GM19099 (cell line): ENCODE measurements around the gene IQGAP2.

Experiments
- POLR2A ChIP-seq: IDR thresholded peaks from 3 replicates; pipeline ENCODE4 v1.6.1; 2011; ENCODE audit warnings: low read depth; ENCODE audit not compliant: insufficient read length; ENCODE audit errors: extremely low read depth

The IQGAP2 gene

GRCh38 chr5:76720988-76721569 lies 318.0 kb downstream of the IQGAP2 start:
- no peak for TF ChIP-seq POLR2A

- no peak for TF ChIP-seq POLR2A
These were observed 320.2 kb downstream of the IQGAP2 start for GRCh38 chr5:76723266-76723665.

- no peak for TF ChIP-seq POLR2A
These were observed 320.8 kb downstream of the IQGAP2 start for GRCh38 chr5:76723906-76724305.

GRCh38 chr5:76724871-76725270 lies 321.8 kb downstream of the IQGAP2 start:
- TF ChIP-seq POLR2A: no peak

- TF ChIP-seq POLR2A: no peak
These were observed 325.9 kb downstream of the IQGAP2 start for GRCh38 chr5:76728965-76729364.

GRCh38 chr5:76729373-76730290 lies 326.5 kb downstream of the IQGAP2 start:
- TF ChIP-seq POLR2A: no peak

GRCh38 chr5:76732405-76733048 lies 329.4 kb downstream of the IQGAP2 start:
- no peak for TF ChIP-seq POLR2A

- no peak for TF ChIP-seq POLR2A
These were observed 329.9 kb downstream of the IQGAP2 start for GRCh38 chr5:76733049-76733417.

- TF ChIP-seq POLR2A: no peak
These were observed 332.9 kb downstream of the IQGAP2 start for GRCh38 chr5:76735762-76736545.

GRCh38 chr5:76736679-76737556 lies 333.8 kb downstream of the IQGAP2 start:
- no peak for TF ChIP-seq POLR2A

GRCh38 chr5:76737846-76738245 lies 334.8 kb downstream of the IQGAP2 start:
- no peak for TF ChIP-seq POLR2A

- TF ChIP-seq POLR2A: no peak
These were observed 339.5 kb downstream of the IQGAP2 start for GRCh38 chr5:76742583-76742982.

- no peak for TF ChIP-seq POLR2A
These were observed 341.5 kb downstream of the IQGAP2 start for GRCh38 chr5:76744632-76745031.

- no peak for TF ChIP-seq POLR2A
These were observed 342.6 kb downstream of the IQGAP2 start for GRCh38 chr5:76745670-76746069.
